Measurements from ENCODE around the gene NCF2.

GRCh38 chr1:183619781-183620180 lies 29.5 kb upstream of the NCF2 start:
- no peak for TF ChIP-seq CTCF (conservative IDR thresholded peaks at IDR 0.05; ENCODE audit: low read depth, low read length)
- no peak for TF ChIP-seq EZH2 (IDR thresholded peaks at IDR 0.05; ENCODE audit: borderline replicate concordance, low read depth, low read length, poor library complexity, severe bottlenecking)

Measured in A673 (cell line).